Prostate gland (tissue), 2 donors: Measurements from ENCODE around the gene TMEM272. TPM values are rescaled to one million over a fixed set of nuclear protein-coding genes. Genes with fewer than 3 reads are reported as not detected.

Experiments
- DNase-seq: peaks from one replicate; pipeline ENCODE4 v3.0.0-alpha.2; 2019; ENCODE audit warnings: low spot score
- H3K27ac ChIP-seq, 2 donors: fragments of 200-600 bp; sonication (generic); 2 replicates each; pipeline ENCODE4 v1.5.1; 2017 to 2019
- H3K27me3 ChIP-seq: fragments of 200-600 bp; sonication (generic); replicated peaks from 2 replicates; pipeline ENCODE4 v1.5.1; 2019; ENCODE audit not compliant: insufficient read depth
- H3K36me3 ChIP-seq, 2 donors: fragments of 200-600 bp; sonication (generic); 1 replicate in 1 of 2; 2 replicates in 1 of 2; pipeline versions ENCODE4 v1.5.1 to v1.8.1; 2017 to 2019
- H3K4me1 ChIP-seq: fragments of 200-600 bp; sonication (generic); replicated peaks from 2 replicates; pipeline ENCODE4 v1.5.1; 2019
- H3K4me3 ChIP-seq, 2 donors: fragments of 200-600 bp; sonication (generic); 2 replicates each; pipeline ENCODE4 v1.5.1; 2017 to 2019
- H3K9me3 ChIP-seq: fragments of 200-600 bp; sonication (generic); 2 replicates; pipeline ENCODE4 v1.5.1; 2017
- POLR2A ChIP-seq: fragments of 450-650 bp; IDR thresholded peaks from one replicate; pipeline ENCODE4 v1.6.1; 2016; ENCODE audit warnings: antibody characterized with exemption, mild to moderate bottlenecking
- POLR2AphosphoS5 ChIP-seq: sonication (generic); formaldehyde crosslinking; IDR thresholded peaks from one replicate; pipeline ENCODE4 v1.6.1; 2017; ENCODE audit warnings: antibody characterized with exemption
- WGBS: methylation state at CpG from one replicate; pipeline ENCODE4 v1.1.5; 2018; 5-methylcytosine and 5-hydroxymethylcytosine counted together
- intact Hi-C: fragments of 100-400 bp; cut with DNase I; formaldehyde crosslinking; loops from one replicate; pipeline ENCODE4 v1.14.2; 2022
- total RNA-seq, 2 donors: library from RNA; depleted of rRNA; stranded (reverse); fragments of >200 nt; gene quantifications; one replicate each; pipeline ENCODE4 v1.1.0, GENCODE V29; 2016
- TF ChIP-seq, protein P1 (sequence below), 4 experiments: fragments of 200-600 bp in 2 of 4; fragments of 450-650 bp in 2 of 4; sonication (generic) in 2 of 4; IDR thresholded peaks; 1 replicate in 3 of 4; 2 replicates in 1 of 4; pipeline ENCODE4 v1.5.1; 2016 to 2019; ENCODE audit warnings: antibody characterized with exemption in 4 of 4, mild to moderate bottlenecking in 2 of 4, moderate library complexity in 2 of 4

Gene TMEM272
- total RNA-seq, 2 donors from 2014 or later: 0.28 TPM; not detected in 1

DNA sequence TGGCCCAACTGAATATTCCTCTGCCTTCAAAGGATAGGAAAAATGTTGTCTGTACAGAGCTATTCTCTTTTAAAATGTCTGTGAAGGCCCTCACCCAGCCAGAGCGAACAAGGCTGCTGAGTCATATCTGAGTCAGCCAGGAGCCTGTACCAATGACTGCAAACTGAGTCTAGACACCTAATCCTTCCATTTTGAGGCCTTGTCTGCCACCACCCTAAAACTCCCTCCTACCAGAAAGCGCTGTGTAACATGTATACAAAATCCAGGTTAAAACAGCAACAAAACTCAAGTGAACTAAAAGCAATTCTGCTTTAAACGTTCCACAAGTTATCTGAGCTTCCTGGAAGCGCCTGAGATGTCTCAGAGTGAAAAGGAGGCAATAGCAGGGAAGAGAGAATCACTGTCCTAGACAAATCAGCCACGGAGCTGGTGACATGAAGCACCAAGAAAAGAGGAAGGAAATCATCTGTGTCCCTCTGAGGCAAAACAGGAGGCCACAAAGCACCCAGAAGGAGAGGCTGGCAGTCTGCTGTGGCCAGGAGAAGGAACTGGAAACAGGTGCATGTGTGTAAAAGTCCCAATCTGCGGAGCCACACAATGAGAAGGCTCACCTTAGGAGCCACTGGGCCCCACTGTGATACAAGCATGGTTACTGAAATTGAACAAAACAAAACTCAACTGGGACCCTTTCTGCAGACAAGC lies 51.3 kb downstream of the TMEM272 start:
- Histone ChIP-seq H3K4me3 (no peak overlapping the region), H3K27ac (no peak overlapping the region), H3K4me1 (no peaks in the 10 kb centered on the region), H3K27me3 (no peaks in the 10 kb centered on the region), H3K36me3 (no peaks in the 10 kb centered on the region), H3K9me3 (no peaks in the 10 kb centered on the region)
- 70% methylated on average over 6 of the region's 6 CpGs for WGBS
- DNase-seq: no peak
- TF ChIP-seq, protein P1, sequence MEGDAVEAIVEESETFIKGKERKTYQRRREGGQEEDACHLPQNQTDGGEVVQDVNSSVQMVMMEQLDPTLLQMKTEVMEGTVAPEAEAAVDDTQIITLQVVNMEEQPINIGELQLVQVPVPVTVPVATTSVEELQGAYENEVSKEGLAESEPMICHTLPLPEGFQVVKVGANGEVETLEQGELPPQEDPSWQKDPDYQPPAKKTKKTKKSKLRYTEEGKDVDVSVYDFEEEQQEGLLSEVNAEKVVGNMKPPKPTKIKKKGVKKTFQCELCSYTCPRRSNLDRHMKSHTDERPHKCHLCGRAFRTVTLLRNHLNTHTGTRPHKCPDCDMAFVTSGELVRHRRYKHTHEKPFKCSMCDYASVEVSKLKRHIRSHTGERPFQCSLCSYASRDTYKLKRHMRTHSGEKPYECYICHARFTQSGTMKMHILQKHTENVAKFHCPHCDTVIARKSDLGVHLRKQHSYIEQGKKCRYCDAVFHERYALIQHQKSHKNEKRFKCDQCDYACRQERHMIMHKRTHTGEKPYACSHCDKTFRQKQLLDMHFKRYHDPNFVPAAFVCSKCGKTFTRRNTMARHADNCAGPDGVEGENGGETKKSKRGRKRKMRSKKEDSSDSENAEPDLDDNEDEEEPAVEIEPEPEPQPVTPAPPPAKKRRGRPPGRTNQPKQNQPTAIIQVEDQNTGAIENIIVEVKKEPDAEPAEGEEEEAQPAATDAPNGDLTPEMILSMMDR (IDR thresholded peaks at IDR 0.05): no peak
- intact Hi-C loops: no loop called here

DNA sequence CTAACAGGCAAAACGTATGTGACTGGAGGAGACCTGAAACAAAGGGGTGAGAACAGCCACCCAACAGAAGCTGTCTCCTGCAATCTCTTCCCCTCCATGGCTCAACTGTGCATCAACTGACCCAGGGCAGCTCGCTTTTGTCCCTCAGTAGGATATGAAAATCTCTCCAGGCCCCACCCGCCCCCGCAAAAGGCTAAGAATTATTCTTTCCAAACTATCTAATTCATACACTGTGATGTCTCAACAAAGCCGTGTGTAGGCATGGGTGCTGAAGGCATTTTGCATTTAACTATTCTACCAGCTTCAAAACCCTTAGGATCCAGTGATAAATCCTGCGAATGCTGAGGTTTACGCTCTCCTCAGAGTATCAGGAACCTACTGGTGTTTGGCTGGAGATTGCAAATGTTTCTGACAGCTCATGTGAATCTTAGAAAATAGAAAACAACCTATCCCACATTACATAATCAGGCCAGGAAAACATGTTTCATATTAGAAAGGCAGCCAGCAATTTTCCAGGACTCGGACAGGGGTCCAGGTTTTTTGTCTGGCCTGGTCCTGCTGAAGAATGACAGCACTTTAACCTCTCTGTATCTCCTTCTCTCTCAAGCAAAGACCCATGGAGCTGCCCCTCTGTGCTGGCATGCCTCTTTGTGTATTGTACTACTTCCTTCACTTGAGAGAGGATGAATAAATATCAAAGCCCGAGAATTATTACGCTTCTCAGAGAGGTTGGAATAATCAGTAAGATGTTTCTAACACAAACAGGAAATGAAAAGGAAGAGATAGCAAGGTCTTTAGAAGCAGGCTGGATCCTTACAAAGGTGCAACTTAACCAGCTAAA lies 58.3 kb downstream of the TMEM272 start:
- no peak for DNase-seq
- H3K27me3 ChIP-seq: no peaks in the 10 kb centered on the region
- no peaks in the 10 kb centered on the region for H3K4me1 ChIP-seq
- H3K4me3 ChIP-seq: no peak overlapping the region
- peak overlapping the region; percentile 36 to 37 for H3K27ac ChIP-seq
- WGBS: 55% methylated on average over 10 of the region's 10 CpGs
- H3K36me3 ChIP-seq: no peaks in the 10 kb centered on the region
- intact Hi-C loops: no loop called here
- TF ChIP-seq, protein P1 (IDR thresholded peaks at IDR 0.05): no peak
- TF ChIP-seq POLR2AphosphoS5 (no peak), POLR2A (no peak)
- H3K9me3 ChIP-seq: no peaks in the 10 kb centered on the region

DNA sequence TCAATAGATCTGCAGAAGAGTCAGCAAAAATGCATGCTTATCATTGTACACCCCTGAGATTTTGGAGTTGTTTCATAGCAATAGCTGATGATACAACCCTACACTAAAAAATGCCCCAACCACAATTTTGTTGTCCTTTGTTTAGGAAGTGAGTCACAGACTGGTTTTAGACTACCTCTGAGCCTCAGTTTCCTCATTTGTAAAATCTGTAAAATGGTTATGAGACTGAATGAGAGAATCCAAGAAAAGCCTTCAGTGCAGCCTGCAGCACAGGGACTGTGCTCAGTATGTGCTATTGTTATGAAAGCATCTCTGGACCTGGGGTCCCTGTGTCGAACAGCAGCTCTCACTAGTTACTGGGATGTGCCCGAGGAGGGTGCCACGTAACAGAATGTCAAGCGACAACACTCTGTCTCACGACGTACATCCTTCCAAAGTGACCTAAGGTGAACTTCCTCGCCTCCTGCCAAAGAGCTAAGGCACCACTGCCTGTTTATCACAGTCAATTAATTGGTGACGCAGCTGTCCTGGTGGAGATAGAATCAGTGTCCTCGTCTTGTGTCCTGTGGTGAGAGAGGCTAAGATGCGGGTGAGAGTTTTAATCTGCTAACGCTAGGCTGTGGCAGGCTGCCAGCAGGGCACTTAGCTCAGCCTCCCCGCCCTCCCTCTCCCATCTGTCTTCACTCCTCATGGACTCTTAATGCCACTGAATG lies 59.1 kb downstream of the TMEM272 start:
- no peaks in the 10 kb centered on the region for H3K36me3 ChIP-seq
- no peaks in the 10 kb centered on the region for H3K27me3 ChIP-seq
- DNase-seq: no peak
- no peaks in the 10 kb centered on the region for H3K9me3 ChIP-seq
- WGBS: 28% methylated on average over 12 of the region's 12 CpGs
- TF ChIP-seq, protein P1 (IDR thresholded peaks at IDR 0.05): no peak
- TF ChIP-seq POLR2A (no peak), POLR2AphosphoS5 (no peak)
- intact Hi-C loops: no loop called here
- H3K27ac ChIP-seq: peak overlapping the region; percentile 36 to 37
- H3K4me1 ChIP-seq: no peaks in the 10 kb centered on the region
- no peak overlapping the region for H3K4me3 ChIP-seq

DNA sequence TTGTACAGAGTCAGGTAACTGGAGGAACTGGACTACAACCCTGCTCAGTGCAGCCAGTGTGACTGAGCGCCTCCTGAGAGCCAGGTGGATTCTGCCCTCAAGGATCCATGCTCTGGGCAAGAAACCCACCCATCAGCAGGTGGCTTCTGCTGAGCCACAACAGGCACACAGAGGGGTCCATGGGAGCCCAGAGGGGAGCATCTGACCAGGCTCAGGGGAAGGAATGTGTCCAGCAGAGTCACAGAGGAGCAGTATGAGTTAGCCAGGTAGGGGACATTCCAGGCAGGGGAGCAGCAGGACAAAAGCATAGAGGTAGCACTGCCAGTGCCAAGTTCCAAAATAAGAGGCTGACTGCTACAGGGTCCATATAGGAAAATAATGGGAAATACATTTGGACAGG lies 60.9 kb downstream of the TMEM272 start:
- Histone ChIP-seq H3K4me3 (no peak overlapping the region), H3K36me3 (no peaks in the 10 kb centered on the region), H3K9me3 (no peaks in the 10 kb centered on the region), H3K27me3 (no peaks in the 10 kb centered on the region), H3K4me1 (no peaks in the 10 kb centered on the region), H3K27ac (no peak overlapping the region)
- 100% methylated on average over 1 of the region's 1 CpG for WGBS
- intact Hi-C loops: no loop called here
- no peak for DNase-seq
- no peak for TF ChIP-seq POLR2A
- TF ChIP-seq, protein P1 (IDR thresholded peaks at IDR 0.05): no peak
- TF ChIP-seq POLR2AphosphoS5: no peak
